Measurements from ENCODE around the gene MTHFD2. TPM values are rescaled to one million over a fixed set of nuclear protein-coding genes. Genes with fewer than 3 reads are reported as not detected.

Gene MTHFD2
- total RNA-seq, 5 donors from 2014 or later (not counting 1 experiment from before 2014, with no cell fraction given) = 26.3 to 59.3 (median 47.9) TPM

Other genes starting within 250 kb of the MTHFD2 start
- gene TET3, start 213.7 kb upstream of the MTHFD2 start, total RNA-seq = 10 to 100 TPM; 22.5 to 32.2 (median 26.8) TPM
- 10 to 100 TPM; 13.7 to 16.0 (median 15.5) TPM for gene BOLA3, start 50.7 kb upstream of the MTHFD2 start, total RNA-seq
- gene MOB1A, start 19.7 kb upstream of the MTHFD2 start, total RNA-seq = 100 to 1,000 TPM; 131 to 156 (median 138) TPM
- 10 to 100 TPM; 10.1 to 19.3 (median 14.6) TPM for gene SLC4A5, start 144.8 kb downstream of the MTHFD2 start, total RNA-seq
- 100 to 1,000 TPM in 3 of 5 donors, 10 to 100 TPM in 2; 81.9 to 124 (median 117) TPM for gene DCTN1, start 181.7 kb downstream of the MTHFD2 start, total RNA-seq
- 1 to 10 TPM; 5.0 to 9.5 (median 7.5) TPM for gene C2orf81, start 223.0 kb downstream of the MTHFD2 start, total RNA-seq
- 10 to 100 TPM; 31.4 to 46.8 (median 45.4) TPM for gene WDR54, start 223.1 kb downstream of the MTHFD2 start, total RNA-seq
- gene RTKN, start 243.3 kb downstream of the MTHFD2 start, total RNA-seq = 1 to 10 TPM in 1 of 5 donors, under 1 TPM in 3, not detected in 1; 0.93 to 1.7 (median 0.96) TPM